CD8-positive, alpha-beta memory T cell (primary cell): Measurements from ENCODE around the gene FLRT1. TPM values are rescaled to one million over a fixed set of nuclear protein-coding genes. Genes with fewer than 3 reads are reported as not detected.

Source experiments
- CTCF ChIA-PET: fragments of 350-600 bp; sonication (Branson Sonifier 250); formaldehyde crosslinking; loops from one replicate; lab custom pipeline; 2021; ENCODE audit warnings: antibody characterized with exemption; lab: Charles Lee
- POLR2A ChIA-PET: fragments of 350-600 bp; sonication (Branson Sonifier 250); formaldehyde crosslinking; loops from one replicate; lab custom pipeline; 2021; ENCODE audit warnings: antibody characterized with exemption; lab: Charles Lee
- DNase-seq, 5 donors: peaks; one replicate each; pipeline versions ENCODE4 v3.0.0 to v3.0.0-alpha.2; 2020 to 2022; ENCODE audit warnings: mixed read lengths in 1 of 5
- H3K27ac ChIP-seq: one replicate; pipeline ENCODE4 v1.7.0; 2013; ENCODE audit warnings: low read depth, mild to moderate bottlenecking, low read length, moderate library complexity
- H3K27me3 ChIP-seq: 2 replicates; pipeline ENCODE4 v1.7.0; 2013; ENCODE audit warnings: low read length, mild to moderate bottlenecking; ENCODE audit not compliant: insufficient read depth, poor library complexity, severe bottlenecking
- H3K36me3 ChIP-seq: 2 replicates; pipeline ENCODE4 v1.7.0; 2013; ENCODE audit warnings: mild to moderate bottlenecking, low read length, moderate library complexity; ENCODE audit not compliant: insufficient read depth
- H3K4me1 ChIP-seq: 2 replicates; pipeline ENCODE4 v1.7.0; 2013; ENCODE audit warnings: mild to moderate bottlenecking, low read length, moderate library complexity; ENCODE audit not compliant: insufficient read depth
- H3K4me3 ChIP-seq: 2 replicates; pipeline ENCODE4 v1.7.0; 2013; ENCODE audit warnings: mild to moderate bottlenecking, low read length
- H3K9me3 ChIP-seq: 2 replicates; pipeline ENCODE4 v1.7.0; 2013; ENCODE audit warnings: mild to moderate bottlenecking, low read length
- H3K27ac Mint-ChIP-seq, 8 donors: one replicate each; pipeline ENCODE4 v1.8.0; 2020 to 2021; ENCODE audit warnings: mixed read lengths in 8 of 8, mild to moderate bottlenecking in 6 of 8, inconsistent platforms in 3 of 8, moderate library complexity in 3 of 8
- H3K27me3 Mint-ChIP-seq, 2 donors: one replicate each; pipeline ENCODE4 v1.8.0; 2020 to 2021; ENCODE audit warnings: mixed read lengths in 2 of 2, mild to moderate bottlenecking in 1 of 2, moderate library complexity in 1 of 2
- H3K36me3 Mint-ChIP-seq, 3 donors: one replicate each; pipeline ENCODE4 v1.8.0; 2020 to 2021; ENCODE audit warnings: mixed read lengths in 3 of 3, inconsistent platforms in 1 of 3, mild to moderate bottlenecking in 1 of 3
- H3K4me1 Mint-ChIP-seq, 3 donors: one replicate each; pipeline ENCODE4 v1.8.0; 2020 to 2021; ENCODE audit warnings: mixed read lengths in 3 of 3, inconsistent platforms in 1 of 3, mild to moderate bottlenecking in 1 of 3
- H3K4me3 Mint-ChIP-seq, 7 donors: one replicate each; pipeline ENCODE4 v1.8.0; 2020 to 2021; ENCODE audit warnings: mixed read lengths in 7 of 7, mild to moderate bottlenecking in 6 of 7, moderate library complexity in 4 of 7, inconsistent platforms in 2 of 7
- H3K9me3 Mint-ChIP-seq, 5 donors: one replicate each; pipeline ENCODE4 v1.8.0; 2020 to 2022; ENCODE audit warnings: mixed read lengths in 5 of 5, mild to moderate bottlenecking in 3 of 5, moderate library complexity in 2 of 5, inconsistent platforms in 1 of 5
- polyA plus RNA-seq: library from polyadenylated mRNA; unstranded; fragments of 300-500 nt; fragmentation: Illumina TruSeq; gene quantifications from one replicate; pipeline ENCODE4 v1.2.3, GENCODE V29; 2021
- total RNA-seq, 2 experiments: library from RNA; stranded (reverse); gene quantifications; one replicate each; pipeline ENCODE4 v1.2.3, GENCODE V29; 2021

The FLRT1 gene
- total and polyA plus RNA-seq, 3 experiments from 2014 or later: not detected

GRCh38 chr11:63997104-63997700, 38.5 kb upstream of the FLRT1 start:
- H3K4me1 ChIP-seq: peaks cover 7% of the 10 kb centered on the region
- CTCF ChIA-PET: interaction anchor here (1.3 to 1.4 kb wide), 2 partner anchors 152 to 156 kb away, joined by 3 to 5 read pairs; no protein-coding TSS in a partner anchor
- peaks cover 4% of the 10 kb centered on the region for H3K36me3 ChIP-seq
- Mint-ChIP-seq H3K9me3 (no peaks in the 10 kb centered on the region), H3K27ac (no peak overlapping the region), H3K4me3 (no peak overlapping the region), H3K27me3 (no peaks in the 10 kb centered on the region), H3K36me3 (peaks cover 4 to 54% (median 4%) of the 10 kb centered on the region in 3 donors), H3K4me1 (peaks cover 4 to 35% (median 9%) of the 10 kb centered on the region in 3 donors)
- H3K27ac ChIP-seq: no peak overlapping the region
- no peak overlapping the region for H3K4me3 ChIP-seq
- H3K27me3 ChIP-seq: no peaks in the 10 kb centered on the region
- POLR2A ChIA-PET: interaction anchor here (0.6 kb wide), 1 partner anchor 106 kb away, joined by 4 read pairs; no protein-coding TSS in a partner anchor
- DNase-seq: no peak
- H3K9me3 ChIP-seq: no peaks in the 10 kb centered on the region

GRCh38 chr11:63997801-63998337, 37.9 kb upstream of the FLRT1 start:
- no peaks in the 10 kb centered on the region for H3K27me3 Mint-ChIP-seq
- peaks cover 3 to 52% (median 4%) of the 10 kb centered on the region in 3 donors for H3K36me3 Mint-ChIP-seq
- H3K27ac Mint-ChIP-seq: peak overlapping the region in 2 of 8 donors; percentile 26 to 89
- Histone ChIP-seq H3K27ac (no peak overlapping the region), H3K4me3 (no peak overlapping the region), H3K4me1 (peaks cover 7% of the 10 kb centered on the region), H3K9me3 (no peaks in the 10 kb centered on the region), H3K27me3 (no peaks in the 10 kb centered on the region), H3K36me3 (peaks cover 4% of the 10 kb centered on the region)
- no peak for DNase-seq
- no peaks in the 10 kb centered on the region for H3K9me3 Mint-ChIP-seq
- POLR2A ChIA-PET: interaction anchor here (0.6 kb wide), 1 partner anchor 107 kb away, joined by 4 read pairs; no protein-coding TSS in a partner anchor
- CTCF ChIA-PET: interaction anchor here (1.3 to 1.4 kb wide), 2 partner anchors 151 to 155 kb away, joined by 3 to 5 read pairs; no protein-coding TSS in a partner anchor
- peaks cover 4 to 34% (median 8%) of the 10 kb centered on the region in 3 donors for H3K4me1 Mint-ChIP-seq
- H3K4me3 Mint-ChIP-seq: peak overlapping the region in 2 of 7 donors; percentile 24 to 25

GRCh38 chr11:63998558-63999348, 37.0 kb upstream of the FLRT1 start:
- Histone ChIP-seq H3K27ac (no peak overlapping the region), H3K36me3 (peaks cover 4% of the 10 kb centered on the region), H3K4me3 (no peak overlapping the region), H3K4me1 (peaks cover 7% of the 10 kb centered on the region), H3K27me3 (no peaks in the 10 kb centered on the region), H3K9me3 (no peaks in the 10 kb centered on the region)
- CTCF ChIA-PET: interaction anchor here (1.0 to 4.9 kb wide), 9 partner anchors 8 to 306 kb away, joined by 3 to 64 read pairs (median 6); no protein-coding TSS in a partner anchor
- Mint-ChIP-seq H3K36me3 (peaks cover 0 to 46% (median 2%) of the 10 kb centered on the region in 3 donors), H3K27me3 (no peaks in the 10 kb centered on the region), H3K4me3 (peak overlapping the region in 1 of 7 donors; percentile 56), H3K4me1 (peaks cover 0 to 28% (median 4%) of the 10 kb centered on the region in 3 donors), H3K9me3 (no peaks in the 10 kb centered on the region), H3K27ac (peak overlapping the region in 1 of 8 donors; percentile 26)
- POLR2A ChIA-PET: no interaction called here
- DNase-seq: no peak

GRCh38 chr11:63999349-64000025, 36.2 kb upstream of the FLRT1 start:
- Histone ChIP-seq H3K4me3 (no peak overlapping the region), H3K36me3 (peaks cover 4% of the 10 kb centered on the region), H3K9me3 (no peaks in the 10 kb centered on the region), H3K27me3 (no peaks in the 10 kb centered on the region), H3K4me1 (peaks cover 7% of the 10 kb centered on the region), H3K27ac (no peak overlapping the region)
- H3K36me3 Mint-ChIP-seq: peaks cover 0 to 39% (median 2%) of the 10 kb centered on the region in 3 donors
- no peaks in the 10 kb centered on the region for H3K27me3 Mint-ChIP-seq
- H3K4me3 Mint-ChIP-seq: peak overlapping the region in 5 of 7 donors; percentile 54 to 84 (median 60)
- peak; percentile 41 to 74 (median 47) for DNase-seq
- H3K27ac Mint-ChIP-seq: no peak overlapping the region
- ChIA-PET CTCF (interaction anchor here (0.7 to 4.9 kb wide), 20 partner anchors 9 to 331 kb away, joined by 3 to 64 read pairs (median 5); partner anchors contain the start of genes CATSPERZ, COX8A, FERMT3 and MACROD1), POLR2A (interaction anchor here (1.0 to 1.2 kb wide), 3 partner anchors 14 to 111 kb away, joined by 3 read pairs; partner anchors contain the start of gene OTUB1)
- peaks cover 0 to 26% (median 4%) of the 10 kb centered on the region in 3 donors for H3K4me1 Mint-ChIP-seq
- no peaks in the 10 kb centered on the region for H3K9me3 Mint-ChIP-seq

- Histone ChIP-seq H3K36me3 (peaks cover 4% of the 10 kb centered on the region), H3K4me1 (peaks cover 7% of the 10 kb centered on the region), H3K9me3 (no peaks in the 10 kb centered on the region), H3K27ac (no peak overlapping the region), H3K27me3 (no peaks in the 10 kb centered on the region), H3K4me3 (no peak overlapping the region)
- H3K27ac Mint-ChIP-seq: peak overlapping the region in 1 of 8 donors; percentile 33
- peak overlapping the region in 5 of 7 donors; percentile 54 to 84 (median 60) for H3K4me3 Mint-ChIP-seq
- peaks cover 0 to 32% (median 0%) of the 10 kb centered on the region in 3 donors for H3K36me3 Mint-ChIP-seq
- ChIA-PET POLR2A (interaction anchor here (1.0 to 1.2 kb wide), 3 partner anchors 14 to 112 kb away, joined by 3 read pairs; partner anchors contain the start of gene OTUB1), CTCF (interaction anchor here (0.7 to 4.9 kb wide), 36 partner anchors 9 to 331 kb away, joined by 3 to 64 read pairs (median 4); partner anchors contain the start of genes CATSPERZ, COX8A, FERMT3 and MACROD1)
- peak; percentile 67 to 78 (median 70) for DNase-seq
- H3K9me3 Mint-ChIP-seq: no peaks in the 10 kb centered on the region
- H3K4me1 Mint-ChIP-seq: peaks cover 0 to 24% (median 4%) of the 10 kb centered on the region in 3 donors
- no peaks in the 10 kb centered on the region for H3K27me3 Mint-ChIP-seq
Measured at GRCh38 chr11:64000026-64000739, 35.5 kb upstream of the FLRT1 start.

- no peaks in the 10 kb centered on the region for H3K9me3 Mint-ChIP-seq
- peak overlapping the region in 1 of 8 donors; percentile 20 for H3K27ac Mint-ChIP-seq
- H3K27me3 ChIP-seq: no peaks in the 10 kb centered on the region
- peaks cover 0 to 25% (median 0%) of the 10 kb centered on the region in 3 donors for H3K36me3 Mint-ChIP-seq
- no peaks in the 10 kb centered on the region for H3K27me3 Mint-ChIP-seq
- DNase-seq: no peak
- POLR2A ChIA-PET: interaction anchor here (1.0 to 1.2 kb wide), 4 partner anchors 15 to 113 kb away, joined by 3 read pairs; partner anchors contain the start of gene OTUB1
- H3K36me3 ChIP-seq: peaks cover 4% of the 10 kb centered on the region
- CTCF ChIA-PET: interaction anchor here (0.7 to 4.9 kb wide), 31 partner anchors 11 to 330 kb away, joined by 3 to 64 read pairs (median 3); partner anchors contain the start of genes CATSPERZ, FERMT3, MACROD1 and STIP1
- H3K4me1 ChIP-seq: peaks cover 7% of the 10 kb centered on the region
- no peak overlapping the region for H3K4me3 ChIP-seq
- no peaks in the 10 kb centered on the region for H3K9me3 ChIP-seq
- peak overlapping the region in 5 of 7 donors; percentile 24 to 70 (median 28) for H3K4me3 Mint-ChIP-seq
- H3K4me1 Mint-ChIP-seq: peaks cover 0 to 24% (median 4%) of the 10 kb centered on the region in 3 donors
- H3K27ac ChIP-seq: no peak overlapping the region
Measured at GRCh38 chr11:64000740-64001483, 34.8 kb upstream of the FLRT1 start.
